ENCODE data around the gene ILK. TPM values are rescaled to one million over a fixed set of nuclear protein-coding genes. Genes with fewer than 3 reads are reported as not detected.

The ILK gene
- total RNA-seq, 2 experiments from 2014 or later = 64.8 to 80.3 TPM

DNA sequence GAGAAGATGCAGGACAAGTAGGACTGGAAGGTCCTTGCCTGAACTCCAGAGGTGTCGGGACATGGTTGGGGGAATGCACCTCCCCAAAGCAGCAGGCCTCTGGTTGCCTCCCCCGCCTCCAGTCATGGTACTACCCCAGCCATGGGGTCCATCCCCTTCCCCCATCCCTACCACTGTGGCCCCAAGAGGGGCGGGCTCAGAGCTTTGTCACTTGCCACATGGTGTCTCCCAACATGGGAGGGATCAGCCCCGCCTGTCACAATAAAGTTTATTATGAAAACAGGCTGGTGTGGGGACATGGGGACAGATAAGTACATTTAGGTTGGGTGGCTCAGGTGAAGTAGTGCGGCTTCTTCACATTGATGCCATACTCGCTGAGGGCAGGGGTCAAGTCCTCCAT lies 7.0 kb downstream of the ILK start:
- Histone ChIP-seq H3K4me3 (ENCODE audit: low read depth, low read length, poor library complexity, severe bottlenecking) (peak overlapping the region; percentile 87), H3K4me1 (ENCODE audit: insufficient read depth, low read length, poor library complexity, severe bottlenecking) (peaks cover 45% of the 10 kb centered on the region), H3K9me2 (ENCODE audit: insufficient read depth, low read length) (no peaks in the 10 kb centered on the region), H4K20me1 (ENCODE audit: insufficient read depth, low read length) (peaks cover 14% of the 10 kb centered on the region), H3K36me3 (ENCODE audit: insufficient read depth, low read length) (peaks cover 59% of the 10 kb centered on the region), H3K79me2 (ENCODE audit: insufficient read depth, low read depth, low read length) (peaks cover 26% of the 10 kb centered on the region), H3K27ac (ENCODE audit: low read depth, low read length, poor library complexity, severe bottlenecking) (no peak overlapping the region), H3K4me2 (ENCODE audit: low read length) (peak overlapping the region; percentile 90; the same call in 1 of the 2 replicates), H3K9me3 (ENCODE audit: low read length) (no peaks in the 10 kb centered on the region), H2AFZ (ENCODE audit: low read length) (no peak overlapping the region)
- CTCF ChIA-PET (ENCODE audit: unreplicated experiment) = no interaction called here
- BruUV-seq (replicated peaks) = no TSS peak
- no peak for DNase-seq (ENCODE audit: low spot score)
- intact Hi-C loops (cut with micrococcal nuclease; ENCODE audit: unreplicated experiment) = no loop called here
- POLR2A ChIA-PET = no interaction called here
- TF ChIP-seq EZH2phosphoT487 (IDR thresholded peaks at IDR 0.05; ENCODE audit: borderline replicate concordance, low read depth, low read length) (no peak), CTCF (conservative IDR thresholded peaks at IDR 0.05; ENCODE audit: low read length) (no peak)

- ChIA-PET POLR2A (interaction anchor here (0.6 to 2.2 kb wide), 11 partner anchors 9 to 74 kb away, joined by 3 to 22 read pairs (median 4); partner anchors contain the start of gene MRPL17), CTCF (ENCODE audit: unreplicated experiment) (interaction anchor here (0.6 to 1.5 kb wide), 3 partner anchors 9 to 72 kb away, joined by 3 to 8 read pairs (median 6); partner anchors contain the start of gene MRPL17)
- no peaks in the 10 kb centered on the region for H3K9me3 ChIP-seq (ENCODE audit: low read length)
- peak; percentile 30 for DNase-seq (ENCODE audit: low spot score)
- no peak overlapping the region for H2AFZ ChIP-seq (ENCODE audit: low read length)
- H3K4me2 ChIP-seq (ENCODE audit: low read length) = peak overlapping the region; percentile 90
- peaks cover 38% of the 10 kb centered on the region for H3K4me1 ChIP-seq (ENCODE audit: insufficient read depth, low read length, poor library complexity, severe bottlenecking)
- no peak for TF ChIP-seq EZH2phosphoT487 (IDR thresholded peaks at IDR 0.05; ENCODE audit: borderline replicate concordance, low read depth, low read length)
- no peak for TF ChIP-seq CTCF (conservative IDR thresholded peaks at IDR 0.05; ENCODE audit: low read length)
- BruUV-seq (replicated peaks) = TSS peak; percentile 54
- peaks cover 57% of the 10 kb centered on the region for H3K36me3 ChIP-seq (ENCODE audit: insufficient read depth, low read length)
- H4K20me1 ChIP-seq (ENCODE audit: insufficient read depth, low read length) = peaks cover 12% of the 10 kb centered on the region
- H3K9me2 ChIP-seq (ENCODE audit: insufficient read depth, low read length) = no peaks in the 10 kb centered on the region
- intact Hi-C loops (cut with micrococcal nuclease; ENCODE audit: unreplicated experiment) = no loop called here
- peak overlapping the region; percentile 87 for H3K4me3 ChIP-seq (ENCODE audit: low read depth, low read length, poor library complexity, severe bottlenecking)
- H3K27ac ChIP-seq (ENCODE audit: low read depth, low read length, poor library complexity, severe bottlenecking) = peak overlapping the region; percentile 32
- H3K79me2 ChIP-seq (ENCODE audit: insufficient read depth, low read depth, low read length) = peaks cover 21% of the 10 kb centered on the region; the same call in 1 of the 2 replicates
These were observed 7.8 kb downstream of the ILK start for GRCh38 chr11:6611092-6611962.

DNA sequence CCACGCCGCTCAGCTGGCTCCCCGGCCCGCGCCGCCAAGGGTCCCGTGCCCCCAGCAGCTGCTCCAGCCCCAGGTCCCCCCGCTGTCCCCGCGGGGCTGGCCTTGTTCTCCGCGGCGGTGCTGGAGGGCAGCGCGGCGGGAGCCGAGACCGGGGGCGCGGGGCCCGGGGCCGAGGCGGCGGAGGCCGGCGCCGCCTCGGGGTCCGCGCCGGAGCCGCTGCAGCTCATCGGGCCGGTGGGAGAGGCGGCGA lies 8.3 kb downstream of the ILK start:
- POLR2A ChIA-PET = interaction anchor here (0.6 to 2.2 kb wide), 12 partner anchors 7 to 74 kb away, joined by 3 to 22 read pairs (median 4); partner anchors contain the start of gene MRPL17
- H3K9me3 ChIP-seq (ENCODE audit: low read length) = no peaks in the 10 kb centered on the region
- intact Hi-C loops (cut with micrococcal nuclease; ENCODE audit: unreplicated experiment) = loop anchor here (1.0 to 2.0 kb wide), 2 partner anchors 35 to 71 kb away; partner anchors contain the start of gene MRPL17
- peaks cover 16% of the 10 kb centered on the region; the same call in 1 of the 2 replicates for H3K79me2 ChIP-seq (ENCODE audit: insufficient read depth, low read depth, low read length)
- peak overlapping the region; percentile 32 for H3K27ac ChIP-seq (ENCODE audit: low read depth, low read length, poor library complexity, severe bottlenecking)
- peak overlapping the region; percentile 90 for H3K4me2 ChIP-seq (ENCODE audit: low read length)
- H3K36me3 ChIP-seq (ENCODE audit: insufficient read depth, low read length) = peaks cover 51% of the 10 kb centered on the region
- peaks cover 9% of the 10 kb centered on the region; the same call in 1 of the 2 replicates for H4K20me1 ChIP-seq (ENCODE audit: insufficient read depth, low read length)
- TF ChIP-seq EZH2phosphoT487 (IDR thresholded peaks at IDR 0.05; ENCODE audit: borderline replicate concordance, low read depth, low read length) = no peak
- TF ChIP-seq CTCF (conservative IDR thresholded peaks at IDR 0.05; ENCODE audit: low read length) = no peak
- H3K4me1 ChIP-seq (ENCODE audit: insufficient read depth, low read length, poor library complexity, severe bottlenecking) = peaks cover 32% of the 10 kb centered on the region
- H3K4me3 ChIP-seq (ENCODE audit: low read depth, low read length, poor library complexity, severe bottlenecking) = peak overlapping the region; percentile 87
- DNase-seq (ENCODE audit: low spot score) = no peak
- H2AFZ ChIP-seq (ENCODE audit: low read length) = no peak overlapping the region
- CTCF ChIA-PET (ENCODE audit: unreplicated experiment) = interaction anchor here (0.6 to 1.5 kb wide), 3 partner anchors 10 to 71 kb away, joined by 3 to 8 read pairs (median 6); partner anchors contain the start of gene MRPL17
- no TSS peak for BruUV-seq (replicated peaks)
- H3K9me2 ChIP-seq (ENCODE audit: insufficient read depth, low read length) = no peaks in the 10 kb centered on the region
